Chondrocyte (in vitro differentiated cells): Measurements from ENCODE around the gene STK10. TPM values are rescaled to one million over a fixed set of nuclear protein-coding genes. Genes with fewer than 3 reads are reported as not detected.

ENCODE experiments used
- DNase-seq: peaks from one replicate; pipeline ENCODE4 v3.0.0; 2021; ENCODE audit warnings: mixed read lengths, low spot score
- H3K27ac Mint-ChIP-seq: one replicate; pipeline ENCODE4 v1.8.0; 2021; ENCODE audit warnings: mild to moderate bottlenecking, moderate library complexity, mixed read lengths; ENCODE audit not compliant: unreplicated experiment
- H3K27me3 Mint-ChIP-seq: 2 replicates; pipeline ENCODE4 v1.8.0; 2021; ENCODE audit warnings: low read depth, mixed read lengths
- H3K36me3 Mint-ChIP-seq: 2 replicates; pipeline ENCODE4 v1.8.0; 2021; ENCODE audit warnings: low read depth, mixed read lengths
- H3K4me1 Mint-ChIP-seq: 2 replicates; pipeline ENCODE4 v1.8.0; 2021; ENCODE audit warnings: low read depth, mild to moderate bottlenecking, mixed read lengths
- H3K4me3 Mint-ChIP-seq: one replicate; pipeline ENCODE4 v1.8.0; 2021; ENCODE audit warnings: mild to moderate bottlenecking, moderate library complexity, mixed read lengths; ENCODE audit not compliant: unreplicated experiment
- H3K9me3 Mint-ChIP-seq: 2 replicates; pipeline ENCODE4 v1.8.0; 2021; ENCODE audit warnings: low read depth, mixed read lengths
- CTCF ChIP-seq: fragments of 200-600 bp; sonication (generic); IDR thresholded peaks from 2 replicates; pipeline ENCODE4 v1.5.0; 2021; ENCODE audit warnings: antibody characterized with exemption, mild to moderate bottlenecking, moderate library complexity
- total RNA-seq: library from RNA; stranded (reverse); gene quantifications from 3 replicates; pipeline ENCODE4 v1.2.1, GENCODE V29; 2021

STK10 gene
- total RNA-seq, 1 donor from 2014 or later, result 45.9 TPM

DNA sequence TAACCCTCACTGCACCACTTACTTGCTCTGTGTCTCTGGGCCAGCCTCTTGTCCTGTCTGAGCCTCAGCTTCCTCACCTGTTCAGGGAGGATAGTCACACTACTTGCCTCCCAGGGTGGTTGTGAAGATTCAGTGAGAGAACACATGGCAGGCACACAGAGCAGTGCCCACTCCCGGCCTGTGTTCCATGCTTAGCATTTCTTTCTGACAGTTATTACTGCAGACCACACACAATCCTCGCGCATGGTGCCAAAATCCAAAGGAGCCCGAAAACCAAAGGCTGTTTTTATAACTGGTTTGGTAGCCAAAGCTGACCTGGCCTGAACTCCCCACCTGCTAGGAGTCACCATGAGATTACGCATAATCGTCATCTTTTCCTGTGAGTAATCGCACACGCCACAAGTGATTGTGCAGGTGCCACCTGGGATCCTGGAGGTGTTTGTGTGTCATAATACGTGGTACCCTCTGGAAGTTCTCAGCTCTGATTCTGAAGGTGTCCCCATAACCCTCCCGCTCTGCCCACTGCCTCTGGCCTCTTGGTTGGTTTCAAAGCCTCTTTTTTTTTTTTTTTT lies 97.0 kb downstream of the STK10 start:
- Mint-ChIP-seq H3K4me3 (no peak overlapping the region), H3K27ac (no peak overlapping the region), H3K9me3 (no peaks in the 10 kb centered on the region), H3K27me3 (no peaks in the 10 kb centered on the region), H3K36me3 (peaks cover 18% of the 10 kb centered on the region), H3K4me1 (peaks cover 4% of the 10 kb centered on the region)
- peak; percentile 30 for DNase-seq
- TF ChIP-seq CTCF, result no peak

DNA sequence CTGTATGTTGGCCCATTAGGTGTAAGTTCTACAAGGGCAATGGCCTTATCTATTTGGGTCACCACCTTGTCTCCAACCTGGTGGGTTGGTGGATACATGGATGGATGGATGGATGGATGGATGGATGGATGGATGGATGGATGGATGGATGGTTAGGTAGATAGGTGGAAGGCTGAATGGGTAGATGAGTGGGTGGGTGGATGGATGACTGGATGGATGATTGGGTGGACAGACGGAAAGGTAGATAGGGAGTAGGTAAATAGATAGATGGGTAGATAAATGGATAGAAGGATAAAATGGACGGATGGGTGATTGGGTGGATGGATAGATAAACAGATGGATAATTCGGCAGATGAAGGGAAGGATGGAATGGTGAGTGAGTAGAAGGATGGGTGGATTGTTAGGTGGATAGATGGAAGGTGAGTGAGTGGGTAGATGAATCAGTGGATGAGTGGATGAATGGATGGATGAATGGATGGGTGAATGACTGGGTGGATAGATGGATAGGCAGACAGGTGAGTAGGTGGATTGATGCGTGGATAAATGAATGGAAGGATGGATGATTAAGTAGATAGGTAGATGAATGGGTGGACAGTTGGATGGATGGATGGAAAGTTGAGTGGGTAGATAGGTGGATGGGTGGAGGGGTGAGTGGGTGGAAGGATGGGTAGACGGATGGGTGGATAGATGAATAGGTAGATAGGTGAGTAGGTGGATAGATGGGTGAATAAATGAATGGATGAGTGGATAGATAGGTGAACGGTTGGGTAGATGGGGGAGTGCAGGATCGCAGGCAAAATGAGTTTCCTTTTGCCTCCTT lies 98.5 kb downstream of the STK10 start:
- Mint-ChIP-seq H3K27ac (no peak overlapping the region), H3K4me1 (peaks cover 3% of the 10 kb centered on the region), H3K4me3 (no peak overlapping the region), H3K36me3 (peaks cover 16% of the 10 kb centered on the region), H3K9me3 (no peaks in the 10 kb centered on the region), H3K27me3 (no peaks in the 10 kb centered on the region)
- DNase-seq, result no peak
- no peak for TF ChIP-seq CTCF

GRCh38 chr5:172088801-172089200 lies 99.2 kb downstream of the STK10 start:
- no peak for TF ChIP-seq CTCF
- peak overlapping the region; percentile 8 for H3K27ac Mint-ChIP-seq
- no peak for DNase-seq
- peaks cover 16% of the 10 kb centered on the region for H3K36me3 Mint-ChIP-seq
- H3K9me3 Mint-ChIP-seq, result no peaks in the 10 kb centered on the region
- no peaks in the 10 kb centered on the region for H3K27me3 Mint-ChIP-seq
- H3K4me1 Mint-ChIP-seq, result peaks cover 3% of the 10 kb centered on the region
- H3K4me3 Mint-ChIP-seq, result no peak overlapping the region

DNA sequence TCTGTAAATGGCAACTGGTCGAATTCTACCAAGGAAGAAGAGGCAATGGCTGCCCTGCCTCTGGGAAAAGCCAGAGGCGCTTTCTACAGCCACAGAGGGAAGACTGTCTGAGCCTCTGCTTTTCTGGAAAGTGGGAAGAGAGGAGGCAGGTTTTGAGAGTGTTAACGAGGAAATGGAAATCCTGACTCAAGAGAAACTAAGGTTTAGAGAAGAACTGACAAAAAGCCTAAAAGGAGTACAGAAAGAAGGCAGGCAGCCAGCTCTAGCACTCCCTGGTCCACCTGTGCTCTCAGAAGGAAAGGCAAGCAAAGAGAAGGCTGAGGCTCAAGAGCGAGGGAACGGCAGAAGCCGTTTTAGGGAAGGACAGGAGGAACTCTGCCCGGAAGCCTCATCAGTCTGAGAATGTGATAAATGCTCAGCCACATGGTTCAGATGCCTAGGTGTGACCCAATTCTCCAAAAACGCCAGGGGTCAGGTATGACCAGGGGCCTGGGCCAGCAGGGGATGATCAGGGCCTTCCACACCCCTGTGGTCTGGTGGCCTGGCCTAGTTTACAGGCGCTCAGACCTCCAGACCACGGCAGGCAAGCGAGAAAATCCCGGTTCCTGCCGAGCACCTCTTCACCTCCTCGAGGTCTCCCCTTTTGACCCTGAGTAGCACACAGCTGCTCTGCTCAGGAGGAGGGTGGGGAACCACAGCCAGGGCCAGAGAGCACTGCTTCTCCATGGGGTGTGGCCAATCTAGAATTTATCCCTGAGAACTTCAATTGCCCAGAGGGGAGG lies 101.6 kb downstream of the STK10 start:
- H3K4me3 Mint-ChIP-seq, result no peak overlapping the region

More for the DNA sequence above, 101.6 kb downstream of the STK10 start:
- Mint-ChIP-seq H3K27me3 (no peaks in the 10 kb centered on the region), H3K9me3 (no peaks in the 10 kb centered on the region), H3K27ac (no peak overlapping the region), H3K36me3 (peaks cover 22% of the 10 kb centered on the region), H3K4me1 (peaks cover 3% of the 10 kb centered on the region)
- TF ChIP-seq CTCF, result no peak
- peak; percentile 53 for DNase-seq
